Smooth muscle cell (in vitro differentiated cells): ENCODE data around the gene XK. TPM values are rescaled to one million over a fixed set of nuclear protein-coding genes. Genes with fewer than 3 reads are reported as not detected.

ENCODE experiments used
- DNase-seq: peaks from one replicate; lab custom pipeline; 2025; ENCODE audit not compliant: unreplicated experiment; lab: John Stamatoyannopoulos, UW
- H2AFZ ChIP-seq: fragments of 200-600 bp; sonication (generic); 2 replicates; pipeline ENCODE4 v1.6.0; 2016; ENCODE audit warnings: antibody characterized with exemption, low read depth, mild to moderate bottlenecking
- H3F3A ChIP-seq: fragments of 200-600 bp; sonication (generic); 2 replicates; pipeline ENCODE4 v1.6.0; 2017; ENCODE audit warnings: antibody characterized with exemption, low read depth
- H3K27ac ChIP-seq: fragments of 200-600 bp; sonication (generic); 2 replicates; pipeline ENCODE4 v1.5.1; 2016; ENCODE audit warnings: low read depth, mild to moderate bottlenecking
- H3K27me3 ChIP-seq: fragments of 200-600 bp; sonication (generic); 2 replicates; pipeline ENCODE4 v1.6.1; 2016; ENCODE audit warnings: low read depth, mild to moderate bottlenecking
- H3K36me3 ChIP-seq: fragments of 200-600 bp; sonication (generic); 2 replicates; pipeline ENCODE4 v1.5.1; 2016; ENCODE audit warnings: low read depth
- H3K4me1 ChIP-seq: fragments of 200-600 bp; sonication (generic); 2 replicates; pipeline ENCODE4 v1.5.1; 2016; ENCODE audit warnings: low read depth
- H3K4me2 ChIP-seq: fragments of 200-600 bp; sonication (generic); 2 replicates; pipeline ENCODE4 v1.6.0; 2016; ENCODE audit warnings: mild to moderate bottlenecking
- H3K4me3 ChIP-seq: fragments of 200-600 bp; sonication (generic); 2 replicates; pipeline ENCODE4 v1.5.1; 2016; ENCODE audit warnings: mild to moderate bottlenecking
- H3K79me2 ChIP-seq: fragments of 200-600 bp; sonication (generic); 2 replicates; pipeline ENCODE4 v1.6.0; 2016; ENCODE audit warnings: low read depth, mild to moderate bottlenecking
- H3K9ac ChIP-seq: fragments of 200-600 bp; sonication (generic); 2 replicates; pipeline ENCODE4 v1.6.0; 2016; ENCODE audit warnings: low read depth
- H3K9me3 ChIP-seq: fragments of 200-600 bp; sonication (generic); replicated peaks from 2 replicates; pipeline ENCODE4 v1.5.1; 2016; ENCODE audit warnings: low read depth
- H4K20me1 ChIP-seq: fragments of 200-600 bp; sonication (generic); 2 replicates; pipeline ENCODE4 v1.6.0; 2016; ENCODE audit warnings: low read depth
- WGBS: methylation state at CpG from one replicate; pipeline ENCODE4 v1.1.7; 2016; ENCODE audit warnings: low lambda C conversion rate; 5-methylcytosine and 5-hydroxymethylcytosine counted together
- polyA plus RNA-seq: library from polyadenylated mRNA; unstranded; fragments of >200 nt; fragmentation: Nextera tagmentation; extraction: Ambion mirVana; gene quantifications from 2 replicates; pipeline ENCODE4 v1.2.1, GENCODE V29; 2016
- total RNA-seq: library from RNA; depleted of rRNA; stranded (reverse); fragments of >200 nt; gene quantifications from 2 replicates; pipeline ENCODE4 v1.2.3, GENCODE V29; 2014
- TF ChIP-seq, protein P1 (sequence below): fragments of 200-600 bp; sonication (generic); IDR thresholded peaks from 2 replicates; pipeline ENCODE4 v1.5.1; 2017; ENCODE audit warnings: borderline replicate concordance, mild to moderate bottlenecking, antibody characterized with exemption; ENCODE audit not compliant: insufficient read depth, poor library complexity, severe bottlenecking

XK gene
- total and polyA plus RNA-seq, 2 experiments from 2014 or later = 0.13 TPM; not detected in 1

DNA sequence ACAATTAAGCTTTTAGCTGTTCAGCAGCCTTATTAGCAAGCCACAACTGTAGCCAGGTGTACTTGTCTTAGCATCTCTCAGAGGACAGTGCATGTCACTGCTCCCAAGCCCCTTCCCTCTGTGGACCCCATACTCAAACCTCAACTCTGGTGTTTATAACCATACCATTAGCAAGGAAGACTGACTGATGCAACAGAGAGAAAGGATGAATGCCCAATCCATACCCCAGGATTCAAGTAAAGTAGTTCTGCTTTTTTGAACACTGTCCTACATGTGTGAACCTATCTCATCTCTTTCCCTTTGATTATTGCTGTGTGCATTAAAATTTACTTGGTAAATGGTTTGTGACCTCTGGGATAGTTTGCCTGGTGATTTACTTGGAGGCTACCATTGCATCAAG, 71.5 kb downstream of the XK start:
- no peak overlapping the region for H3K27ac ChIP-seq
- no peaks in the 10 kb centered on the region for H3K4me1 ChIP-seq
- H2AFZ ChIP-seq = no peak overlapping the region
- no peaks in the 10 kb centered on the region for H3K79me2 ChIP-seq
- H3K9me3 ChIP-seq = no peaks in the 10 kb centered on the region
- H3K4me2 ChIP-seq = no peak overlapping the region
- no peaks in the 10 kb centered on the region for H3K27me3 ChIP-seq
- H3K9ac ChIP-seq = no peak overlapping the region
- H4K20me1 ChIP-seq = no peaks in the 10 kb centered on the region
- no peak overlapping the region for H3K4me3 ChIP-seq
- TF ChIP-seq, protein P1, sequence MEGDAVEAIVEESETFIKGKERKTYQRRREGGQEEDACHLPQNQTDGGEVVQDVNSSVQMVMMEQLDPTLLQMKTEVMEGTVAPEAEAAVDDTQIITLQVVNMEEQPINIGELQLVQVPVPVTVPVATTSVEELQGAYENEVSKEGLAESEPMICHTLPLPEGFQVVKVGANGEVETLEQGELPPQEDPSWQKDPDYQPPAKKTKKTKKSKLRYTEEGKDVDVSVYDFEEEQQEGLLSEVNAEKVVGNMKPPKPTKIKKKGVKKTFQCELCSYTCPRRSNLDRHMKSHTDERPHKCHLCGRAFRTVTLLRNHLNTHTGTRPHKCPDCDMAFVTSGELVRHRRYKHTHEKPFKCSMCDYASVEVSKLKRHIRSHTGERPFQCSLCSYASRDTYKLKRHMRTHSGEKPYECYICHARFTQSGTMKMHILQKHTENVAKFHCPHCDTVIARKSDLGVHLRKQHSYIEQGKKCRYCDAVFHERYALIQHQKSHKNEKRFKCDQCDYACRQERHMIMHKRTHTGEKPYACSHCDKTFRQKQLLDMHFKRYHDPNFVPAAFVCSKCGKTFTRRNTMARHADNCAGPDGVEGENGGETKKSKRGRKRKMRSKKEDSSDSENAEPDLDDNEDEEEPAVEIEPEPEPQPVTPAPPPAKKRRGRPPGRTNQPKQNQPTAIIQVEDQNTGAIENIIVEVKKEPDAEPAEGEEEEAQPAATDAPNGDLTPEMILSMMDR = no peak
- H3K36me3 ChIP-seq = no peaks in the 10 kb centered on the region
- no peaks in the 10 kb centered on the region for H3F3A ChIP-seq
- DNase-seq = no peak

DNA sequence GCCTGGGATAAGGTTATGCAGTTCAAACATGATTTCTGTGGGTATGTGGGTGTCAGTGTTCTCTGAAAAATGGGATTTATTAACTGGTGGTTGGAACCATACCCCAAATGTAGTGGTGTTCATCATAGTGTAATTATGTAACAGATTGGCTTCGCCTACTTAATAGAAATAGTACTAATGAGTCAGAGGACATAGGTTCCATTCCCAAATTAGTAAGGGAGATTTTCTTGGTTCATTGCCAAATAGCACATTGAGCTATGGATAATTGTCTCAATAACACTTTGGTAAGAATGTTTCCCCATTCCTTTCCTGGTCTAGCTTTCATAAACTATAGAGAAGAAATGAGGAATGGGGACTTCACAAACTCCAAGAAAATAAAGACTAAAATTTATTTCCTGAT, 73.8 kb downstream of the XK start:
- H2AFZ ChIP-seq = no peak overlapping the region
- H3K4me1 ChIP-seq = no peaks in the 10 kb centered on the region
- no peaks in the 10 kb centered on the region for H3K27me3 ChIP-seq
- H3K27ac ChIP-seq = no peak overlapping the region
- no peaks in the 10 kb centered on the region for H4K20me1 ChIP-seq
- H3K4me2 ChIP-seq = no peak overlapping the region
- H3K9ac ChIP-seq = no peak overlapping the region
- TF ChIP-seq, protein P1 = no peak
- H3K9me3 ChIP-seq = no peaks in the 10 kb centered on the region
- no peaks in the 10 kb centered on the region for H3K36me3 ChIP-seq
- H3F3A ChIP-seq = no peaks in the 10 kb centered on the region
- 86% methylated on average over 1 of the region's 1 CpG for WGBS
- no peak overlapping the region for H3K4me3 ChIP-seq
- DNase-seq = no peak
- H3K79me2 ChIP-seq = no peaks in the 10 kb centered on the region

DNA sequence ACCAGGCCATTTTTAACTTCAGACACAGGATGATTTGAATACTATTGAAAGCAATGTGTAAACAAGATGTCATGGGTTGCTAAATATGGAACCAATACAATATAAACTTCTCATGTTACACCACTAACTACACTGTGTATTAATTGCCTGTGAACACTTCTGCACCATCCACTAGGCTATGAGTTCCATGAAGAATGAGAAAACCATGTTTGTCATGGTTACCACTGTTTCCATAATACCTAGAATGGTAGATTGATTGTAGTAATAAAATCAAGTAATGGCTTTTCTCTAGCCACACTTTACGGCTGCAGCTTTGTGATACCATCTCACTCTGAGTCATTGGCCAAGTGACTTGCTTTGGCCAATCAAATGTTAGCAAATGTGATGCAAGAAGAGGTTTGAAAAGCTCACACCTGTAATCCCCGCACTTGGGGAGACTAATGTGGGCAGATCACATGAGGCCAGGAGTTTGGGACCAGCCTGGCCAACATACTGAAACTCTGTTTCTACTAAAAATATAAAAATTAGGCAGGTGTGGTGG, 74.4 kb downstream of the XK start:
- no peak overlapping the region for H2AFZ ChIP-seq
- H3K79me2 ChIP-seq = no peaks in the 10 kb centered on the region
- H3K4me1 ChIP-seq = no peaks in the 10 kb centered on the region
- no peak overlapping the region for H3K27ac ChIP-seq
- no peak overlapping the region for H3K4me2 ChIP-seq
- H3K4me3 ChIP-seq = no peak overlapping the region
- H3K9me3 ChIP-seq = no peaks in the 10 kb centered on the region
- H3K36me3 ChIP-seq = no peaks in the 10 kb centered on the region
- H3K9ac ChIP-seq = no peak overlapping the region
- no peaks in the 10 kb centered on the region for H3K27me3 ChIP-seq
- TF ChIP-seq, protein P1 = no peak
- 81% methylated on average over 2 of the region's 2 CpGs for WGBS
- no peaks in the 10 kb centered on the region for H4K20me1 ChIP-seq
- no peaks in the 10 kb centered on the region for H3F3A ChIP-seq
- DNase-seq = no peak

DNA sequence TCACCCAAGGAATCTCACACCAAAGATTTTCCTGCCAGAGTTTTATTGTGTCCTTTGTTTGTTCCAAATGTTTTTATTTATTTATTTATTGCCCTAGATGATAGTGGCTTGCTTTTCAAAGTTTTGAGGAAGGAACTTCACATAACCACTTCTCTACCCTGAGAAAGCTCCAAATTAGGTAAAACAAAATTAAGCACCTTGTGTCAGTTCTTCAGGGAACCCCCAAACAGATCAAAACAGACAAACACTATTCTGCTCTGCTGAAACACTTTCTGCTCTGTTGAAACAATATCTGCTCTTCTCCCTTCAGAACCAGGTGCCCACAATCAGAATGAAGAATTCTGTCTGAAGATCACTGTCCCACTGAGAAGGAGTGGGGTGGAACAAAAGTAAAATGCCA, 77.8 kb downstream of the XK start:
- Histone ChIP-seq H3K27ac (no peak overlapping the region), H3K9me3 (no peaks in the 10 kb centered on the region), H3F3A (no peaks in the 10 kb centered on the region), H3K27me3 (no peaks in the 10 kb centered on the region), H4K20me1 (no peaks in the 10 kb centered on the region), H3K36me3 (no peaks in the 10 kb centered on the region), H3K79me2 (no peaks in the 10 kb centered on the region), H3K4me2 (no peak overlapping the region), H2AFZ (no peak overlapping the region), H3K4me1 (no peaks in the 10 kb centered on the region), H3K9ac (no peak overlapping the region), H3K4me3 (no peak overlapping the region)
- DNase-seq = no peak
- TF ChIP-seq, protein P1 = no peak
